Panc1 (cell line): ENCODE data around the gene DPY19L1. TPM values are rescaled to one million over a fixed set of nuclear protein-coding genes. Genes with fewer than 3 reads are reported as not detected.
"Not testable (repeated sequence)": the region's sequence is repeated elsewhere in the genome, so short reads cannot be mapped to it uniquely, and the experiment has no call there.

Source experiments
- ATAC-seq: fragments of 200-7000 bp; cut with Tn5 transposase; 2 replicates; pipeline ENCODE4 v1.9.1; 2020; ENCODE audit warnings: mild to moderate bottlenecking, moderate library complexity
- BruUV-seq: library from RNA; stranded (reverse); fragments of 400-500 nt; replicated peaks from 2 replicates; lab custom pipeline; 2021; lab: Mats Ljungman, UMichigan
- CTCF ChIA-PET: fragments of 300-600 bp; sonication (Branson Sonifier 250); formaldehyde crosslinking; loops from one replicate; lab custom pipeline; 2022; ENCODE audit warnings: antibody characterized with exemption; lab: Charles Lee
- POLR2A ChIA-PET: fragments of 300-600 bp; sonication (Branson Sonifier 250); formaldehyde crosslinking; loops from one replicate; lab custom pipeline; 2022; ENCODE audit warnings: antibody characterized with exemption; lab: Charles Lee
- DNase-seq: peaks from one replicate; pipeline ENCODE4 v3.0.0-alpha.2; 2010; ENCODE audit warnings: low read depth, low spot score
- H3K27ac ChIP-seq: 2 replicates; pipeline ENCODE4 v1.5.1; 2011; ENCODE audit warnings: mild to moderate bottlenecking, low read length, inconsistent platforms
- H3K27me3 ChIP-seq: fragments of 200-500 bp; sonication (Bioruptor generic); 2 replicates; pipeline ENCODE4 v1.6.0; 2014; ENCODE audit warnings: low read length, inconsistent platforms; ENCODE audit not compliant: control insufficient read depth, insufficient read depth
- H3K36me3 ChIP-seq: fragments of 200-500 bp; sonication (Bioruptor generic); 2 replicates; pipeline ENCODE4 v1.5.1; 2014; ENCODE audit warnings: inconsistent platforms, mild to moderate bottlenecking, low read length, moderate library complexity; ENCODE audit not compliant: control insufficient read depth, insufficient read depth
- H3K4me1 ChIP-seq: 2 replicates; pipeline ENCODE4 v1.5.1; 2011; ENCODE audit warnings: inconsistent platforms, mild to moderate bottlenecking, low read length, moderate library complexity; ENCODE audit not compliant: control insufficient read depth, insufficient read depth
- H3K4me3 ChIP-seq, 2 experiments: 2 replicates each; pipeline ENCODE4 v1.5.1; 2011 to 2012; ENCODE audit warnings: low read depth in 2 of 2, low read length in 2 of 2, mild to moderate bottlenecking in 2 of 2, inconsistent platforms in 1 of 2, moderate library complexity in 1 of 2
- H3K9me3 ChIP-seq: fragments of 200-500 bp; sonication (Bioruptor generic); 2 replicates; pipeline ENCODE4 v1.5.1; 2014; ENCODE audit warnings: low read depth, mild to moderate bottlenecking, inconsistent platforms, low read length, moderate library complexity; ENCODE audit not compliant: control insufficient read depth, insufficient read depth
- POLR2AphosphoS5 ChIP-seq: IDR thresholded peaks from 2 replicates; pipeline ENCODE4 v1.6.1; 2012; ENCODE audit warnings: mild to moderate bottlenecking, low read depth, low read length, moderate library complexity
- SIN3A ChIP-seq: IDR thresholded peaks from 2 replicates; pipeline ENCODE4 v1.6.1; 2012; ENCODE audit warnings: low read depth, mild to moderate bottlenecking, low read length, moderate library complexity, borderline replicate concordance; ENCODE audit not compliant: insufficient read depth
- TCF7L2 ChIP-seq: IDR thresholded peaks from 2 replicates; pipeline ENCODE4 v1.6.1; 2011; ENCODE audit warnings: mild to moderate bottlenecking, low read depth, low read length, inconsistent platforms
- in situ Hi-C: cut with HindIII; loops from 2 replicates; pipeline ENCODE4 v1.10.0; 2016; ENCODE audit warnings: low sequenced_read_pairs, low pct_unique_long_range_greater_than_20kb
- intact Hi-C: fragments of 100-400 bp; cut with micrococcal nuclease; formaldehyde crosslinking; loops from one replicate; pipeline ENCODE4 v1.10.0; 2022; ENCODE audit not compliant: unreplicated experiment
- total RNA-seq: library from RNA; stranded (reverse); gene quantifications from one replicate; pipeline ENCODE4 v1.2.1, GENCODE V29; 2021; ENCODE audit not compliant: unreplicated experiment
- TF ChIP-seq, protein P1 (sequence below): fragments of 450-650 bp; IDR thresholded peaks from 2 replicates; pipeline ENCODE4 v1.5.1; 2017; ENCODE audit warnings: mild to moderate bottlenecking
- TF ChIP-seq, protein P2 (sequence below), 2 experiments: IDR thresholded peaks; 2 replicates each; pipeline ENCODE4 v1.6.1; 2011 to 2012; ENCODE audit warnings: low read depth in 2 of 2, control low read depth in 1 of 2, low read length in 1 of 2, mild to moderate bottlenecking in 1 of 2, moderate library complexity in 1 of 2; ENCODE audit not compliant: insufficient read depth in 1 of 2

Gene DPY19L1
- total RNA-seq, 1 experiment from 2014 or later, result 103 TPM

DNA sequence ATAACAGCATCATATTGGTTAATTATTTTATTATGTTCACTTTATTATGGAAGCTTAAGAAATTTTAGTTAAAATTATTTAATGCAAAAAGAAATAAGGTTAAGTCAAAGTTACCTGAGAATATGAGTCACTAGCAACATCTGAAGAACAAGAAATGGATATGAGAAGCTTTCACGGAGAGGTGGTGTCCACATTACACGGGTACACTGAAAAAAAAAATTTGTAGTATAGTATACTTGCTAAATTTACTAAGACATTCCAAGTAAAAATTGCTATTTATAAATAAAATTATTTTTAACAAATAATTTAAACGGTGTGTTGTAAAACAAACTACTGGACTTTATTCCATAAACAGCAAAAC, 63.9 kb downstream of the DPY19L1 start:
- Histone ChIP-seq H3K27me3 (no peaks in the 10 kb centered on the region), H3K36me3 (no peaks in the 10 kb centered on the region; the same call in 1 of the 2 replicates), H3K4me3 (no peak overlapping the region), H3K27ac (no peak overlapping the region), H3K4me1 (no peaks in the 10 kb centered on the region), H3K9me3 (no peaks in the 10 kb centered on the region)
- in situ Hi-C loops (no loop called here), intact Hi-C loops (no loop called here)
- ATAC-seq (no peak), DNase-seq (no peak)
- TF ChIP-seq, protein P1, sequence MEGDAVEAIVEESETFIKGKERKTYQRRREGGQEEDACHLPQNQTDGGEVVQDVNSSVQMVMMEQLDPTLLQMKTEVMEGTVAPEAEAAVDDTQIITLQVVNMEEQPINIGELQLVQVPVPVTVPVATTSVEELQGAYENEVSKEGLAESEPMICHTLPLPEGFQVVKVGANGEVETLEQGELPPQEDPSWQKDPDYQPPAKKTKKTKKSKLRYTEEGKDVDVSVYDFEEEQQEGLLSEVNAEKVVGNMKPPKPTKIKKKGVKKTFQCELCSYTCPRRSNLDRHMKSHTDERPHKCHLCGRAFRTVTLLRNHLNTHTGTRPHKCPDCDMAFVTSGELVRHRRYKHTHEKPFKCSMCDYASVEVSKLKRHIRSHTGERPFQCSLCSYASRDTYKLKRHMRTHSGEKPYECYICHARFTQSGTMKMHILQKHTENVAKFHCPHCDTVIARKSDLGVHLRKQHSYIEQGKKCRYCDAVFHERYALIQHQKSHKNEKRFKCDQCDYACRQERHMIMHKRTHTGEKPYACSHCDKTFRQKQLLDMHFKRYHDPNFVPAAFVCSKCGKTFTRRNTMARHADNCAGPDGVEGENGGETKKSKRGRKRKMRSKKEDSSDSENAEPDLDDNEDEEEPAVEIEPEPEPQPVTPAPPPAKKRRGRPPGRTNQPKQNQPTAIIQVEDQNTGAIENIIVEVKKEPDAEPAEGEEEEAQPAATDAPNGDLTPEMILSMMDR, result no peak
- TF ChIP-seq TCF7L2 (no peak), SIN3A (no peak), POLR2AphosphoS5 (no peak)
- TF ChIP-seq, protein P2, sequence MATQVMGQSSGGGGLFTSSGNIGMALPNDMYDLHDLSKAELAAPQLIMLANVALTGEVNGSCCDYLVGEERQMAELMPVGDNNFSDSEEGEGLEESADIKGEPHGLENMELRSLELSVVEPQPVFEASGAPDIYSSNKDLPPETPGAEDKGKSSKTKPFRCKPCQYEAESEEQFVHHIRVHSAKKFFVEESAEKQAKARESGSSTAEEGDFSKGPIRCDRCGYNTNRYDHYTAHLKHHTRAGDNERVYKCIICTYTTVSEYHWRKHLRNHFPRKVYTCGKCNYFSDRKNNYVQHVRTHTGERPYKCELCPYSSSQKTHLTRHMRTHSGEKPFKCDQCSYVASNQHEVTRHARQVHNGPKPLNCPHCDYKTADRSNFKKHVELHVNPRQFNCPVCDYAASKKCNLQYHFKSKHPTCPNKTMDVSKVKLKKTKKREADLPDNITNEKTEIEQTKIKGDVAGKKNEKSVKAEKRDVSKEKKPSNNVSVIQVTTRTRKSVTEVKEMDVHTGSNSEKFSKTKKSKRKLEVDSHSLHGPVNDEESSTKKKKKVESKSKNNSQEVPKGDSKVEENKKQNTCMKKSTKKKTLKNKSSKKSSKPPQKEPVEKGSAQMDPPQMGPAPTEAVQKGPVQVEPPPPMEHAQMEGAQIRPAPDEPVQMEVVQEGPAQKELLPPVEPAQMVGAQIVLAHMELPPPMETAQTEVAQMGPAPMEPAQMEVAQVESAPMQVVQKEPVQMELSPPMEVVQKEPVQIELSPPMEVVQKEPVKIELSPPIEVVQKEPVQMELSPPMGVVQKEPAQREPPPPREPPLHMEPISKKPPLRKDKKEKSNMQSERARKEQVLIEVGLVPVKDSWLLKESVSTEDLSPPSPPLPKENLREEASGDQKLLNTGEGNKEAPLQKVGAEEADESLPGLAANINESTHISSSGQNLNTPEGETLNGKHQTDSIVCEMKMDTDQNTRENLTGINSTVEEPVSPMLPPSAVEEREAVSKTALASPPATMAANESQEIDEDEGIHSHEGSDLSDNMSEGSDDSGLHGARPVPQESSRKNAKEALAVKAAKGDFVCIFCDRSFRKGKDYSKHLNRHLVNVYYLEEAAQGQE (IDR thresholded peaks at IDR 0.05; ENCODE audit: insufficient read depth in 1 of 2, low read depth in 2 of 2, low read length in 1 of 2), result no peak
- ChIA-PET CTCF (no interaction called here), POLR2A (no interaction called here)
- no TSS peak for BruUV-seq

- CTCF ChIA-PET, ATAC-seq, POLR2A ChIA-PET: not testable (repeated sequence)
Measured at GRCh38 chr7:34972739-34973399, 64.4 kb downstream of the DPY19L1 start.

DNA sequence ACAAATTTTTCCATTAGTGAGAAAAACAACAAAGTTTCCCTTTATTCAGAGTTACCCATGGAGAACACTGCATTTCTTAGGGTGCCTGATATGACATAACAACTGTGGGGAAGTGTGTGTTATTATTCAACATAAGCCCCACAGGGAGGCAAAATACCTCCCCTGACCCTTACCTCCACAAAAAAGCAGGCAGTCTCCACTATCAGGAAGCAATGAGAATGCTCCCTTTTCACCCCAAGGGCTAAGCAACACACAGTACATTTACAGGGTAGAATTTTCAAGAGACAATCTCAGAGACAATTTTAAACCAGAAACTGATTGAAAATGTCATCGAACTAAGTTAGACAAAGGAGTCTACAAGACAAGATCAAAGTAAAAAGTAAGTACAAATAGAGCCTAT, 69.5 kb downstream of the DPY19L1 start:
- POLR2A ChIA-PET, CTCF ChIA-PET, intact Hi-C loops, BruUV-seq, H3K4me1 ChIP-seq, H3K36me3 ChIP-seq, H3K27me3 ChIP-seq, H3K27ac ChIP-seq, ATAC-seq, DNase-seq, H3K9me3 ChIP-seq, in situ Hi-C loops, H3K4me3 ChIP-seq: not testable (repeated sequence)

More at GRCh38 chr7:34972739-34973399, 64.4 kb downstream of the DPY19L1 start:
- H3K4me3 ChIP-seq, BruUV-seq, in situ Hi-C loops, H3K4me1 ChIP-seq, intact Hi-C loops, H3K27me3 ChIP-seq, H3K9me3 ChIP-seq, DNase-seq, H3K27ac ChIP-seq, H3K36me3 ChIP-seq: not testable (repeated sequence)

DNA sequence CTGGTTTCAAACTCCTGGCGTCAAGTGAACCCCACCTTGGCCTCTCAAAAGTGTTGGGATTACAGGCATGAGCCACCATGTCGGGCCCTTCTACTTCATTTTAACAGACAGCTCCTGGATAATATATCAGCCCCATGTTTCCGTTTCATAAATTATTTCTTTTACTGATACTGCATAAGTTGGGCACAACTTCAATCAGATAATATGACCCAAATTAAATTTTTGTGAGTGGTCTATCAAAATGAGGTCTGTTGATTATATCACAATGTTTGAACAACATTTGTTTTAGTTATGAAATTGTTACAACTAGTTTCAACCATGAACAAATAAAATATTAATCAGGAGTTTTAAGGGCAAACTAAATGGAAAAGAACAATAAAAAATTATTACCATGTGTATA, 70.8 kb downstream of the DPY19L1 start:
- POLR2A ChIA-PET, intact Hi-C loops, DNase-seq, H3K4me1 ChIP-seq, H3K36me3 ChIP-seq, H3K4me3 ChIP-seq, CTCF ChIA-PET, H3K27ac ChIP-seq, in situ Hi-C loops, H3K27me3 ChIP-seq, H3K9me3 ChIP-seq, ATAC-seq, BruUV-seq: not testable (repeated sequence)
